ENCODE measurements around the gene PPP1R27. TPM values are rescaled to one million over a fixed set of nuclear protein-coding genes. Genes with fewer than 3 reads are reported as not detected.

Gene PPP1R27
- total and polyA plus RNA-seq, 9 of the 15 experiments (the other 6 are each of a cell fraction or from before 2014, with no cell fraction given) = 0.29 to 6.9 (median 1.5) TPM; not detected in 2

DNA sequence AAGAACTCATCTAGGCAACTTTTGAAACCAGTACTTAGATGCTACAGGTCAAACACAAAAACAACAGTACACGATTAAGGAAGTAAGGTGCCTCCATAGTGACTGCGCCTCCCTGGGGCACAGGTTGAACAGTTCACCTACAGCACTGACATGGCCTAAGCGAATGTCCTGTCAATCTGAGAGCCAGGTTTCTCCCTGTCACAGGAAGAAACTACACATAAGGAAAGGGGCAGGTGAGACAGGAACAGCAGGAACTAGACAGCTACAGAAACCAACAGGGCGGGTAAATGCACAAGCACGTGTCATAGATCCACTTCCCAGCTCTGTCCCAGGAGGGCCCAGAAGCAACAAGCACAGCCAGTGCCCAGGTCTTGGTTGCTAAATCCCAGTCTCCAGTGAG, 44.3 kb upstream of the PPP1R27 start:
- Histone ChIP-seq H2AFZ (ENCODE audit: low read depth, low read length) (no peak overlapping the region), H3K9me1 (ENCODE audit: control insufficient read depth, insufficient read depth, low read length) (no peaks in the 10 kb centered on the region), H3K4me2 (ENCODE audit: insufficient read depth, low read length) (no peak overlapping the region), H3K27me3 (ENCODE audit: control insufficient read depth in 2 of 2, insufficient read depth in 2 of 2, low read length in 2 of 2) (no peaks in the 10 kb centered on the region), H3K79me2 (ENCODE audit: control insufficient read depth, insufficient read depth, low read length) (no peaks in the 10 kb centered on the region; the same call in 2 of the 3 replicates), H3K9me3 (replicated peaks; ENCODE audit: control insufficient read depth, insufficient read depth, low read depth, low read length) (no peaks in the 10 kb centered on the region), H3K36me3 (ENCODE audit: control insufficient read depth, insufficient read depth, low read length) (peaks cover 58% of the 10 kb centered on the region), H3K4me1 (replicated peaks in 1 of 2; ENCODE audit: control insufficient read depth in 2 of 2, insufficient read depth in 2 of 2, low read length in 2 of 2) (peaks cover 0 to 4% of the 10 kb centered on the region in 2 experiments; a peak in 1 of 5 replicates), H4K20me1 (replicated peaks; ENCODE audit: control insufficient read depth, insufficient read depth, low read length) (no peaks in the 10 kb centered on the region), H3K4me3 (no peak overlapping the region), H3K9ac (ENCODE audit: insufficient read depth in 1 of 2, low read depth in 2 of 2, low read length in 2 of 2) (peak overlapping the region in 1 of 2 experiments; percentile 33; a peak in 1 of 4 replicates), H3K27ac (ENCODE audit: extremely low read depth, low read depth, low read length) (no peak overlapping the region)
- no TSS peak for BruUV-seq (replicated peaks)
- ChIA-PET CTCF (ENCODE audit: low intra/inter-chr PET ratio) (no interaction called here), POLR2A (interaction anchor here (0.6 to 1.7 kb wide), 4 partner anchors 9 to 356 kb away, joined by 3 to 4 read pairs (median 4); no protein-coding TSS in a partner anchor)
- 95% methylated on average over 5 of the region's 5 CpGs for WGBS (ENCODE audit: insufficient coverage, low coverage, missing lambda C conversion rate)
- ATAC-seq (peak; percentile 28), FAIRE-seq (no peak), DNase-seq (ENCODE audit: extremely low read depth in 1 of 4, low spot score in 3 of 4) (peak in 1 of 4 experiments; percentile 3)
- in situ Hi-C loops (cut with MboI) (no loop called here), intact Hi-C loops (cut with micrococcal nuclease) (no loop called here)
- TF ChIP-seq EHMT2 (IDR thresholded peaks at IDR 0.05) = no peak
- TF ChIP-seq, protein P1, sequence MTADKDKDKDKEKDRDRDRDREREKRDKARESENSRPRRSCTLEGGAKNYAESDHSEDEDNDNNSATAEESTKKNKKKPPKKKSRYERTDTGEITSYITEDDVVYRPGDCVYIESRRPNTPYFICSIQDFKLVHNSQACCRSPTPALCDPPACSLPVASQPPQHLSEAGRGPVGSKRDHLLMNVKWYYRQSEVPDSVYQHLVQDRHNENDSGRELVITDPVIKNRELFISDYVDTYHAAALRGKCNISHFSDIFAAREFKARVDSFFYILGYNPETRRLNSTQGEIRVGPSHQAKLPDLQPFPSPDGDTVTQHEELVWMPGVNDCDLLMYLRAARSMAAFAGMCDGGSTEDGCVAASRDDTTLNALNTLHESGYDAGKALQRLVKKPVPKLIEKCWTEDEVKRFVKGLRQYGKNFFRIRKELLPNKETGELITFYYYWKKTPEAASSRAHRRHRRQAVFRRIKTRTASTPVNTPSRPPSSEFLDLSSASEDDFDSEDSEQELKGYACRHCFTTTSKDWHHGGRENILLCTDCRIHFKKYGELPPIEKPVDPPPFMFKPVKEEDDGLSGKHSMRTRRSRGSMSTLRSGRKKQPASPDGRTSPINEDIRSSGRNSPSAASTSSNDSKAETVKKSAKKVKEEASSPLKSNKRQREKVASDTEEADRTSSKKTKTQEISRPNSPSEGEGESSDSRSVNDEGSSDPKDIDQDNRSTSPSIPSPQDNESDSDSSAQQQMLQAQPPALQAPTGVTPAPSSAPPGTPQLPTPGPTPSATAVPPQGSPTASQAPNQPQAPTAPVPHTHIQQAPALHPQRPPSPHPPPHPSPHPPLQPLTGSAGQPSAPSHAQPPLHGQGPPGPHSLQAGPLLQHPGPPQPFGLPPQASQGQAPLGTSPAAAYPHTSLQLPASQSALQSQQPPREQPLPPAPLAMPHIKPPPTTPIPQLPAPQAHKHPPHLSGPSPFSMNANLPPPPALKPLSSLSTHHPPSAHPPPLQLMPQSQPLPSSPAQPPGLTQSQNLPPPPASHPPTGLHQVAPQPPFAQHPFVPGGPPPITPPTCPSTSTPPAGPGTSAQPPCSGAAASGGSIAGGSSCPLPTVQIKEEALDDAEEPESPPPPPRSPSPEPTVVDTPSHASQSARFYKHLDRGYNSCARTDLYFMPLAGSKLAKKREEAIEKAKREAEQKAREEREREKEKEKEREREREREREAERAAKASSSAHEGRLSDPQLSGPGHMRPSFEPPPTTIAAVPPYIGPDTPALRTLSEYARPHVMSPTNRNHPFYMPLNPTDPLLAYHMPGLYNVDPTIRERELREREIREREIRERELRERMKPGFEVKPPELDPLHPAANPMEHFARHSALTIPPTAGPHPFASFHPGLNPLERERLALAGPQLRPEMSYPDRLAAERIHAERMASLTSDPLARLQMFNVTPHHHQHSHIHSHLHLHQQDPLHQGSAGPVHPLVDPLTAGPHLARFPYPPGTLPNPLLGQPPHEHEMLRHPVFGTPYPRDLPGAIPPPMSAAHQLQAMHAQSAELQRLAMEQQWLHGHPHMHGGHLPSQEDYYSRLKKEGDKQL (CRISPR knock-in tag; IDR thresholded peaks at IDR 0.05; ENCODE audit: borderline replicate concordance) = no peak
- TF ChIP-seq ZNF780A (CRISPR knock-in tag; IDR thresholded peaks at IDR 0.05) = no peak
- TF ChIP-seq, protein P2, sequence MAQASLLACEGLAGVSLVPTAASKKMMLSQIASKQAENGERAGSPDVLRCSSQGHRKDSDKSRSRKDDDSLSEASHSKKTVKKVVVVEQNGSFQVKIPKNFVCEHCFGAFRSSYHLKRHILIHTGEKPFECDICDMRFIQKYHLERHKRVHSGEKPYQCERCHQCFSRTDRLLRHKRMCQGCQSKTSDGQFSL (CRISPR knock-in tag; IDR thresholded peaks at IDR 0.05) = no peak
- TF ChIP-seq, protein P2 (tag; IDR thresholded peaks at IDR 0.05) = no peak
- no peak for TF ChIP-seq RCOR1 (IDR thresholded peaks at IDR 0.05; ENCODE audit: borderline replicate concordance in 1 of 2, low read depth in 2 of 2, low read length in 2 of 2)
- TF ChIP-seq ELF4 (CRISPR knock-in tag; IDR thresholded peaks at IDR 0.05) = no peak
- TF ChIP-seq ZBTB5 (IDR thresholded peaks at IDR 0.05) = no peak
- TF ChIP-seq, protein P3, sequence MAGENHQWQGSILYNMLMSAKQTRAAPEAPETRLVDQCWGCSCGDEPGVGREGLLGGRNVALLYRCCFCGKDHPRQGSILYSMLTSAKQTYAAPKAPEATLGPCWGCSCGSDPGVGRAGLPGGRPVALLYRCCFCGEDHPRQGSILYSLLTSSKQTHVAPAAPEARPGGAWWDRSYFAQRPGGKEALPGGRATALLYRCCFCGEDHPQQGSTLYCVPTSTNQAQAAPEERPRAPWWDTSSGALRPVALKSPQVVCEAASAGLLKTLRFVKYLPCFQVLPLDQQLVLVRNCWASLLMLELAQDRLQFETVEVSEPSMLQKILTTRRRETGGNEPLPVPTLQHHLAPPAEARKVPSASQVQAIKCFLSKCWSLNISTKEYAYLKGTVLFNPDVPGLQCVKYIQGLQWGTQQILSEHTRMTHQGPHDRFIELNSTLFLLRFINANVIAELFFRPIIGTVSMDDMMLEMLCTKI (IDR thresholded peaks at IDR 0.05; ENCODE audit: partially characterized antibody) = no peak
- no peak for TF ChIP-seq NR2F6 (CRISPR knock-in tag; IDR thresholded peaks at IDR 0.05)
- TF ChIP-seq GATAD2B (IDR thresholded peaks at IDR 0.05; ENCODE audit: borderline replicate concordance) = no peak
- no peak for TF ChIP-seq MYBL2 (IDR thresholded peaks at IDR 0.05; ENCODE audit: low read depth)
- TF ChIP-seq MYBL2 (CRISPR knock-in tag; IDR thresholded peaks at IDR 0.05; ENCODE audit: borderline replicate concordance) = no peak
